Measurements from ENCODE around the gene ZNF12. TPM values are rescaled to one million over a fixed set of nuclear protein-coding genes. Genes with fewer than 3 reads are reported as not detected.

ZNF12 gene
- total RNA-seq, 1 experiment from 2014 or later, result 18.8 TPM

DNA sequence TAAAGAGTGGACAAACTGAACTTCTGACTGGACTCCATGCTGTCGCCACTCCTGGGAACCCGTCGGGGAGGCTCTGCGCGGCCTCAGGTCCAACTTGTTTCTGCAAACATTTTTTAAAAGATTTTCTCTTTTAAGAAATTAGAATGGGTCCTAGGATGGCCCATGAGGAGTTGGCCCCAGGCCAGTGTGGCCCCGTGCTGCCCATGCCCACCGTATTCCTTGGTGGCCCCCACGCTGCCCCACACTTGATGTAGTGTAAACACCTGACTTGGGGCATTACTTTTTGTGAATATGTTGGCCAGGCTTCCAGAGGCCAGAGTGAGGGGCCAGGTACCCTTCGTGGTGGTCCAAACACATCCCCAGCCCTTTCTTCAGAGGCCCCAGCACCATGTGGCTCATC, 50.3 kb downstream of the ZNF12 start:
- BruUV-seq (replicated peaks), result no TSS peak
- Histone ChIP-seq H3K36me3 (ENCODE audit: insufficient read depth, low read length, poor library complexity, severe bottlenecking) (peaks cover 18% of the 10 kb centered on the region), H3K27me3 (replicated peaks; ENCODE audit: insufficient read depth, low read depth, low read length, poor library complexity) (no peaks in the 10 kb centered on the region), H3K4me1 (ENCODE audit: insufficient read depth, low read length, poor library complexity, severe bottlenecking) (peaks cover 7% of the 10 kb centered on the region), H3K4me3 (ENCODE audit: low read depth, low read length, poor library complexity, severe bottlenecking) (no peak overlapping the region), H3K27ac (ENCODE audit: low read depth, low read length, poor library complexity, severe bottlenecking) (no peak overlapping the region), H3K9me3 (ENCODE audit: low read depth, low read length, poor library complexity, severe bottlenecking) (no peaks in the 10 kb centered on the region)
- TF ChIP-seq, protein P1, sequence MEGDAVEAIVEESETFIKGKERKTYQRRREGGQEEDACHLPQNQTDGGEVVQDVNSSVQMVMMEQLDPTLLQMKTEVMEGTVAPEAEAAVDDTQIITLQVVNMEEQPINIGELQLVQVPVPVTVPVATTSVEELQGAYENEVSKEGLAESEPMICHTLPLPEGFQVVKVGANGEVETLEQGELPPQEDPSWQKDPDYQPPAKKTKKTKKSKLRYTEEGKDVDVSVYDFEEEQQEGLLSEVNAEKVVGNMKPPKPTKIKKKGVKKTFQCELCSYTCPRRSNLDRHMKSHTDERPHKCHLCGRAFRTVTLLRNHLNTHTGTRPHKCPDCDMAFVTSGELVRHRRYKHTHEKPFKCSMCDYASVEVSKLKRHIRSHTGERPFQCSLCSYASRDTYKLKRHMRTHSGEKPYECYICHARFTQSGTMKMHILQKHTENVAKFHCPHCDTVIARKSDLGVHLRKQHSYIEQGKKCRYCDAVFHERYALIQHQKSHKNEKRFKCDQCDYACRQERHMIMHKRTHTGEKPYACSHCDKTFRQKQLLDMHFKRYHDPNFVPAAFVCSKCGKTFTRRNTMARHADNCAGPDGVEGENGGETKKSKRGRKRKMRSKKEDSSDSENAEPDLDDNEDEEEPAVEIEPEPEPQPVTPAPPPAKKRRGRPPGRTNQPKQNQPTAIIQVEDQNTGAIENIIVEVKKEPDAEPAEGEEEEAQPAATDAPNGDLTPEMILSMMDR (conservative IDR thresholded peaks at IDR 0.05; ENCODE audit: low read depth, low read length), result no peak
- TF ChIP-seq EZH2 (IDR thresholded peaks at IDR 0.05; ENCODE audit: borderline replicate concordance, low read depth, low read length, poor library complexity, severe bottlenecking), result no peak
- intact Hi-C loops (cut with micrococcal nuclease; ENCODE audit: unreplicated experiment), result no loop called here
- DNase-seq (ENCODE audit: low spot score), result no peak
- POLR2A ChIA-PET (ENCODE audit: low non-redundant PET), result no interaction called here
- CTCF ChIA-PET, result no interaction called here

DNA sequence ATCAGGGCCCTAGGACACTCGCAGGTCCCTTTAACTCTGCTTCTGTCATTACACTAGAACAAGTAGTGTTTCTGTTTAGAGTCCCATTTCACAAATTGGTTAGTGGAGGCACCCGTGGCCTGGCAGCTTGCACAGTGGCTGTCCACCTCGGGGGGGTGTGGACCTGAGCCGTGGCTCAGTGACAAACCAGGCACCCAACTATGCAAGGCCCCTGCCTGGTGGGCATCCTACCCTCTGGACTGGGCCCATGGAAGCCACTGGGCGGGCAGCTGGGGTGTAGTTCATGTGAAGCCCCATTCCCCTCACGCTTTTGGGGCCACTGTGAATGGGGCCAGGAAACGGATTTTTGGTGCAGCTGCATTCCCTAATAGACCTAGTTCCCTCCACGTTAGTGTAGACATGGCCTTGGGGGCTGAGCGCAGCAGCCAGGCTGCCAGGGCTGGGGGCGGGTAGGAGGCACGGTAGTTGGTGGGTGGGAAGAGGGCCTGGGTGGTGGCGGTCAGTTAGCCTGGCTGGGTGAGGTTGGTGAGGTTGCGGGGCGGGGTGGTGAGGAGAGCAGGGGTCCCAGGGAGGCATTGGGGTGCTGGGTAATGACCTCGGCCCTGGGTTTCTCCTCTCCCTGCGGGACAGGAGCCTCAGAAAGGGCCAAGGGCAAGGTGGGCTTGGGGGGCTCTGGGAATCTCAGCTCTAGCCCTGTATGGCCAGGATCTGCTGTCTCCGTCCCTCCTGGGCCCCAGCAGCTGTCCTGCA, 50.9 kb downstream of the ZNF12 start:
- Histone ChIP-seq H3K27ac (ENCODE audit: low read depth, low read length, poor library complexity, severe bottlenecking) (no peak overlapping the region), H3K4me1 (ENCODE audit: insufficient read depth, low read length, poor library complexity, severe bottlenecking) (peaks cover 7% of the 10 kb centered on the region), H3K27me3 (replicated peaks; ENCODE audit: insufficient read depth, low read depth, low read length, poor library complexity) (no peaks in the 10 kb centered on the region), H3K9me3 (ENCODE audit: low read depth, low read length, poor library complexity, severe bottlenecking) (no peaks in the 10 kb centered on the region), H3K36me3 (ENCODE audit: insufficient read depth, low read length, poor library complexity, severe bottlenecking) (peaks cover 18% of the 10 kb centered on the region), H3K4me3 (ENCODE audit: low read depth, low read length, poor library complexity, severe bottlenecking) (no peak overlapping the region)
- CTCF ChIA-PET, result no interaction called here
- BruUV-seq (replicated peaks), result no TSS peak
- intact Hi-C loops (cut with micrococcal nuclease; ENCODE audit: unreplicated experiment), result no loop called here
- DNase-seq (ENCODE audit: low spot score), result no peak
- TF ChIP-seq, protein P1 (conservative IDR thresholded peaks at IDR 0.05; ENCODE audit: low read depth, low read length), result no peak
- no peak for TF ChIP-seq EZH2 (IDR thresholded peaks at IDR 0.05; ENCODE audit: borderline replicate concordance, low read depth, low read length, poor library complexity, severe bottlenecking)
- POLR2A ChIA-PET (ENCODE audit: low non-redundant PET), result no interaction called here

DNA sequence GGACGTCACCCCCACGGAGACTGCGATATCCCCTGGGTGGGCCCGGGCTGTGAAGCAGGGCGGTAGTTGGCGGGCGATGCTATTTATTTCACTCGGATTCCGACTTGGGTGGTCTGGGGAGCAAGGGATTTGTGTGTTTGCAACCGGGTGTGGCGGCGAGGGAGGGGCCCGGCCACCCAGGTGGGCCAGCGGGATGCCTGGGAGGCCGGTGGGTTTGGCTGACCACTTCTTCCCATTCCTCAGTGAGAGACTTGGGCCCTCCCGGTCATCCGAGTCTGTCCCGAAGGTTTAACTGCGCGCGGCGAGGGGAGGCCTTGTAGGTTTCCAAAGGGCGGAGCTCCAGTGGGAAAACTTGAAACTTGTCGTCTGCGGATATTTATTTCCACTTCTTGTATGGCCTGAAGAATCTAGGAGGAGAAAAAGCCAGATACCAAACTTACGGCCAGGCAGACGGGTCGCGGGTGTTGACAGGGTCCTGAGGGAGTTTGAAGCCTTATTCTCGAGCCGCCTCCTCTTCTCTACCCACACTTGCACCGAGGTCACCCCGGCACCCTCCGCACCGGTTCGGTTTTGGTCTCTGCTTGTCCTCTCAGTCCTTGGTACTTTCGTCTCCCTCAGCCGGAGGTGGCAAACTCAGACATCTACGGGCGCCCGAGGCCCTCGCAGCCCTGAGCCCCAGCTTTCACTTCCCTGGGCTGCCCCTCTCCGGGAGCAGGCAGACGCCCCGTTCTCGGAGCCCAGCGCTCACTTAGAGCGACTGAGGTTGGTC, 51.7 kb downstream of the ZNF12 start:
- intact Hi-C loops (cut with micrococcal nuclease; ENCODE audit: unreplicated experiment), result no loop called here
- peaks cover 18% of the 10 kb centered on the region for H3K36me3 ChIP-seq (ENCODE audit: insufficient read depth, low read length, poor library complexity, severe bottlenecking)
- no peaks in the 10 kb centered on the region for H3K9me3 ChIP-seq (ENCODE audit: low read depth, low read length, poor library complexity, severe bottlenecking)
- peaks cover 7% of the 10 kb centered on the region for H3K4me1 ChIP-seq (ENCODE audit: insufficient read depth, low read length, poor library complexity, severe bottlenecking)
- TF ChIP-seq, protein P1 (conservative IDR thresholded peaks at IDR 0.05; ENCODE audit: low read depth, low read length), result no peak
- TF ChIP-seq EZH2 (IDR thresholded peaks at IDR 0.05; ENCODE audit: borderline replicate concordance, low read depth, low read length, poor library complexity, severe bottlenecking), result no peak
- no peaks in the 10 kb centered on the region for H3K27me3 ChIP-seq (replicated peaks; ENCODE audit: insufficient read depth, low read depth, low read length, poor library complexity)
- no TSS peak for BruUV-seq (replicated peaks)
- no peak for DNase-seq (ENCODE audit: low spot score)
- CTCF ChIA-PET, result no interaction called here
- no peak overlapping the region for H3K27ac ChIP-seq (ENCODE audit: low read depth, low read length, poor library complexity, severe bottlenecking)
- POLR2A ChIA-PET (ENCODE audit: low non-redundant PET), result no interaction called here
- H3K4me3 ChIP-seq (ENCODE audit: low read depth, low read length, poor library complexity, severe bottlenecking), result no peak overlapping the region

Measured in A673 (cell line).